Activated naive CD4-positive, alpha-beta T cell treated with anti-CD3 and anti-CD28 coated beads, Interleukin-2, amount 10 ng/mL, durations not matched to agents 7 days and 5 days (primary cell): ENCODE data around the gene PRAMEF14.
"Not testable (repeated sequence)": the region's sequence is repeated elsewhere in the genome, so short reads cannot be mapped to it uniquely, and the experiment has no call there.

Experiments used
- CTCF ChIA-PET: fragments of 350-600 bp; sonication (Branson Sonifier 250); formaldehyde crosslinking; loops from one replicate; lab custom pipeline; 2021; ENCODE audit warnings: antibody characterized with exemption; lab: Charles Lee
- DNase-seq: peaks from one replicate; pipeline ENCODE4 v3.0.0-alpha.2; 2020
- H3K27ac Mint-ChIP-seq: one replicate; pipeline ENCODE4 v1.8.0; 2021; ENCODE audit warnings: mild to moderate bottlenecking, moderate library complexity, mixed read lengths
- H3K27me3 Mint-ChIP-seq: one replicate; pipeline ENCODE4 v1.8.0; 2021; ENCODE audit warnings: mild to moderate bottlenecking, mixed read lengths
- H3K36me3 Mint-ChIP-seq: one replicate; pipeline ENCODE4 v1.8.0; 2021; ENCODE audit warnings: mixed read lengths
- H3K4me1 Mint-ChIP-seq: one replicate; pipeline ENCODE4 v1.8.0; 2021; ENCODE audit warnings: mixed read lengths
- H3K4me3 Mint-ChIP-seq: one replicate; pipeline ENCODE4 v1.8.0; 2021; ENCODE audit warnings: mild to moderate bottlenecking, moderate library complexity, mixed read lengths
- H3K9me3 Mint-ChIP-seq: one replicate; pipeline ENCODE4 v1.8.0; 2021; ENCODE audit warnings: mixed read lengths

Gene PRAMEF14, protein sequence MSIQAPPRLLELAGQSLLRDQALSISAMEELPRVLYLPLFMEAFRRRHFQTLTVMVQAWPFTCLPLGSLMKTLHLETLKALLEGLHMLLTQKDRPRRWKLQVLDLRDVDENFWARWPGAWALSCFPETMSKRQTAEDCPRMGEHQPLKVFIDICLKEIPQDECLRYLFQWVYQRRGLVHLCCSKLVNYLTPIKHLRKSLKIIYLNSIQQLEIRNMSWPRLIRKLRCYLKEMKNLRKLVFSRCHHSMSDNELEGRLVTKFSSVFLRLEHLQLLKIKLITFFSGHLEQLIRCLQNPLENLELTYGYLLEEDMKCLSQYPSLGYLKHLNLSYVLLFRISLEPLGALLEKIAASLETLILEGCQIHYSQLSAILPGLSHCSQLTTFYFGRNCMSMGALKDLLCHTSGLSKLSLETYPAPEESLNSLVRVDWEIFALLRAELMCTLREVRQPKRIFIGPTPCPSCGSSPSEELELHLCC

GRCh38 chr1:13347034-13347433 is at the start of gene PRAMEF14:
Gene PRAMEF14 (minus strand): TSS chr1:13347134. CDS start chr1:13345314, 1,820 bp downstream.
- H3K27me3 Mint-ChIP-seq, H3K27ac Mint-ChIP-seq, H3K4me3 Mint-ChIP-seq, H3K36me3 Mint-ChIP-seq, H3K9me3 Mint-ChIP-seq, DNase-seq, CTCF ChIA-PET, H3K4me1 Mint-ChIP-seq: not testable (repeated sequence)

DNA sequence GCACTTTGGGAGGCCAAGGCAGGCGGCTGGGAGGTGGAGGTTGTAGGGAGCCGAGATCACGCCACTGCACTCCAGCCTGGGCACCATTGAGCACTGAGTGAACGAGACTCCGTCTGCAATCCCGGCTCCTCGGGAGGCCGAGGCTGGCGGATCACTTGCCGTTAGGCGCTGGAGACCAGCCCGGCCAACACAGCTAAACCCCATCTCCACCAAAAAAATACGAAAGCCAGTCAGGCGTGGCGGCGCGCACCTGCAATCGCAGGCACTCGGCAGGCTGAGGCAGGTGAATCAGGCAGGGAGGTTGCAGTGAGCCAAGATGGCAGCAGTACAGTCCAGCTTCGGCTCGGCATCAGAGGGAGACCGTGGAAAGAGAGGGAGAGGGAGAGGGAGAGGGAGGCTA is 48.4 kb upstream of the PRAMEF14 start:
- CTCF ChIA-PET, DNase-seq, H3K36me3 Mint-ChIP-seq, H3K27ac Mint-ChIP-seq, H3K9me3 Mint-ChIP-seq, H3K27me3 Mint-ChIP-seq, H3K4me3 Mint-ChIP-seq, H3K4me1 Mint-ChIP-seq: not testable (repeated sequence)

DNA sequence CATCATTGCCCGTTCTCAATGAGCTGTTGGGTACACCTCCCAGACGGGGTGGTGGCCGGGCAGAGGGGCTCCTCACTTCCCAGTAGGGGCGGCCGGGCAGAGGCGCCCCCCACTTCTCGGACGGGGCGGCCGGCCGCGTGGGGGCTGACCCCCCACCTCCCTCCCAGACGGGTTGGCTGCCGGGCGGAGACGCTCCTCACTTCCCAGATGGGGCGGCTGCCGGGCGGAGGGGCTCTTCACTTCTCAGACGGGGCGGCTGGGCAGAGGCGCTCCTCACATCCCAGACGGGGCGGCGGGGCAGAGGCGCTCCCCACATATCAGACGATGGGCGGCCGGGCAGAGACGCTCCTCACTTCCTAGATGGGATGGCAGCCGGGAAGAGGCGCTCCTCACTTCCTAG is 47.8 kb upstream of the PRAMEF14 start:
- H3K27me3 Mint-ChIP-seq, H3K36me3 Mint-ChIP-seq, CTCF ChIA-PET, H3K4me3 Mint-ChIP-seq, H3K9me3 Mint-ChIP-seq, DNase-seq, H3K27ac Mint-ChIP-seq, H3K4me1 Mint-ChIP-seq: not testable (repeated sequence)

DNA sequence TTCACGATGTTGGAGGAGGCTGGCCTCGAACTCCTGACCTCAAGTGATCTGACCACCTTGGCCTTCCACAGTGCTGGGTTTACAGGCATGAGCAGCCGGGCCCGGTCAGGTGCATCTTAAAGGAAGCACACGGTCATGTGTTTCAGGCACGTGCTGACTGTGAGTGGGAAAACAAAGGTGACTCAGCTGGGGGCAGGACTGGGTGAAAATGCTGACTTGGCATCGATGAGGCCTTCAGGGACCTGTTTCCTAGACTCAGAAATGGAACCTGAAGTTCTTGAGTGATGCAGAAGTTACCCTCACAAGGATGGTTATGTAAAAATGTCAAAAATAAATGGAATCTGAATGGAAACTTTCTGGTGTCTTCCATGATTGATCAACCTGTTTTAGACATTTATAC is 46.1 kb upstream of the PRAMEF14 start:
- DNase-seq, H3K27me3 Mint-ChIP-seq, H3K9me3 Mint-ChIP-seq, CTCF ChIA-PET, H3K36me3 Mint-ChIP-seq, H3K27ac Mint-ChIP-seq, H3K4me3 Mint-ChIP-seq, H3K4me1 Mint-ChIP-seq: not testable (repeated sequence)

DNA sequence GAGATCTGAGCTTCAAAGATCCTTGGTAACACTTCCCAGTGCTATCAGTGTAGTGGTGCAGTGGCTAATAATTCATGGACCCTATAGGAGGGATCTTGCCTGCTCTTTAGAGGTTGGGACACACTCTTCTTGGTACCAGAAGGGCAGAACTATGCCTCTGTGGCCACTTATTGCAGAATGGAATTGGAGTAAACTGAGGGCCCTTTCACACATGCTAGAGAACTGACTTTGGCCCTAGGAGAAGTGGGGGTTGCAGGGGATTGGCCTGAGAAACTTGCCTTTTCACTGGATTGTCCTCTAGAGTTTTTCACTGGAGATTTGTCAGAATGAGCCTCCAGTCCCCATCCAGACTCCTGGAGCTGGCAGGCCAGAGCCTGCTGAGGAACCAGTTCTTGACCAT is 42.4 kb upstream of the PRAMEF14 start, which contains the start of gene PRAMEF17:
Gene PRAMEF17, plus strand, starts transcription at position 301 of the 400 bp plus-strand sequence. Its CDS starts 26 bp downstream, at position 327.
- DNase-seq, H3K36me3 Mint-ChIP-seq, CTCF ChIA-PET, H3K27ac Mint-ChIP-seq, H3K4me1 Mint-ChIP-seq, H3K4me3 Mint-ChIP-seq, H3K27me3 Mint-ChIP-seq, H3K9me3 Mint-ChIP-seq: not testable (repeated sequence)

DNA sequence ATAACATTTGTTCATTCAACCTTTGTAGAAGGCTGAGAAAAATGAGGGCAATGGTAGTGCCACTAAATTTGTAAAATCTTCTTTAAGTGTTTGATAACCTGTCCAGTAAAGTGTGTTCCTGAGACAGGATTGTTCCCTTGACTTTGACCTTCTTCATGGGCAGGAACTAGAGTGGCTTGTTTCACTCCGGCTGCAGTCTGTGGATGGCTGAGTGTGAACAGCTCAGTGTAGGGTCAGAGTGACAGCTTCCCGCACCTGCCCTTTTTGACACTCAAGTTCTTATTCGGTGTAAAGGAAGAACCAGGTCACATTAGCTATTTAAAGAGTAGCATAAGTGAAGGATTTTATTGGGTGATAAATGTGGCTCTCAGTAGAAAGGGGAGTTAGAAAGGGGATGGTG is 33.4 kb upstream of the PRAMEF14 start:
- DNase-seq, H3K4me3 Mint-ChIP-seq, H3K4me1 Mint-ChIP-seq, H3K36me3 Mint-ChIP-seq, H3K27ac Mint-ChIP-seq, H3K9me3 Mint-ChIP-seq, CTCF ChIA-PET, H3K27me3 Mint-ChIP-seq: not testable (repeated sequence)

DNA sequence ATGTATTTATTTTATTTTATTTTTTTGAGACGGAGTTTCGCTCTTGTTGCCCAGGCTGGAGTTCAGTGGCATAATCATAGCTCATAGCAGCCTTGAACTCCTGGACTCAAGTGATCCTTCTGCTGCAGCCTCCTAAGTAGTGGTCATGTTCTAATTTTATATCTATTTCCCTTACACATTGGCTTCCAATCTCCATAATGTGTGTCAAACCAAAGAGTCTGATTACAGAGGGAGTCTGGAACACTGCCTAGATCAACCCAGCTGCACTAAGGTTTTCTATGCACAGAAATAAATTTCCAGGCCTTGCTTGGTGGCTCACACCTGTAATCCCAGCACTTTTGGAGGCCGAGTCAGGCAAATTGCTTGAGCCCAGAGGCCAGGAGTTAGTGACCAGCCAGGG is 32.0 kb upstream of the PRAMEF14 start:
- H3K4me1 Mint-ChIP-seq, H3K4me3 Mint-ChIP-seq, H3K27ac Mint-ChIP-seq, H3K9me3 Mint-ChIP-seq, H3K27me3 Mint-ChIP-seq, CTCF ChIA-PET, DNase-seq, H3K36me3 Mint-ChIP-seq: not testable (repeated sequence)

DNA sequence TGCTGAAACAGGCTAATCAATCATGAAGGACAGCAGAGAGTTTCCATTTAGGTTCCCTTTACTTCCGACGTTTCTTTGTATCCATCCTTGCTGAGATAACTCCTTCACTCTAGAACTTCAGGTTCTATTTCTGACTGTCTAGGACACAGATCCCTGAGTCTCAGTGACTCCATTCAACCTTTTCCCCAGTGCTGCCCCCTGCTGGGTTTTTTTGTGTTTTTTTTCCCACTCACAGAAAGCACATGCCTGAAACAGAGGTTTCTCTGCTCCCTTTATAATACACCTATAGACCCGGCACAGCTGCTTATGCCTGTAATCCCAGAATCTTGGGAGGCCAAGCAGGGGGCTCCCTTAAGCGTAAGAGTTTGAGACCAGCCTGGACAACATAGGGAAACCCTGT is 21.6 kb upstream of the PRAMEF14 start:
- CTCF ChIA-PET, H3K36me3 Mint-ChIP-seq, H3K4me1 Mint-ChIP-seq, H3K27me3 Mint-ChIP-seq, H3K27ac Mint-ChIP-seq, H3K4me3 Mint-ChIP-seq, H3K9me3 Mint-ChIP-seq: not testable (repeated sequence)
- peak; percentile 29 for DNase-seq

- H3K27ac Mint-ChIP-seq, H3K9me3 Mint-ChIP-seq, CTCF ChIA-PET, DNase-seq, H3K4me3 Mint-ChIP-seq, H3K36me3 Mint-ChIP-seq, H3K27me3 Mint-ChIP-seq, H3K4me1 Mint-ChIP-seq: not testable (repeated sequence)
These were observed 19.6 kb upstream of the PRAMEF14 start for GRCh38 chr1:13366536-13366935.

- CTCF ChIA-PET, H3K9me3 Mint-ChIP-seq: not testable (repeated sequence)
These were observed 18.0 kb upstream of the PRAMEF14 start for GRCh38 chr1:13364928-13365327.

GRCh38 chr1:13362364-13362763 is 15.4 kb upstream of the PRAMEF14 start:
- not testable (repeated sequence) for H3K27ac Mint-ChIP-seq

More at GRCh38 chr1:13364928-13365327, 18.0 kb upstream of the PRAMEF14 start:
- DNase-seq, H3K36me3 Mint-ChIP-seq, H3K27ac Mint-ChIP-seq, H3K27me3 Mint-ChIP-seq, H3K4me1 Mint-ChIP-seq, H3K4me3 Mint-ChIP-seq: not testable (repeated sequence)

GRCh38 chr1:13356774-13357173 is 9.8 kb upstream of the PRAMEF14 start:
- H3K27ac Mint-ChIP-seq, H3K4me1 Mint-ChIP-seq, H3K4me3 Mint-ChIP-seq, H3K36me3 Mint-ChIP-seq, H3K27me3 Mint-ChIP-seq, CTCF ChIA-PET: not testable (repeated sequence)
- peaks cover 11% of the 10 kb centered on the region for H3K9me3 Mint-ChIP-seq
- DNase-seq: peak; percentile 36

More at GRCh38 chr1:13362364-13362763, 15.4 kb upstream of the PRAMEF14 start:
- DNase-seq, H3K4me3 Mint-ChIP-seq, H3K9me3 Mint-ChIP-seq, CTCF ChIA-PET, H3K27me3 Mint-ChIP-seq, H3K4me1 Mint-ChIP-seq, H3K36me3 Mint-ChIP-seq: not testable (repeated sequence)

DNA sequence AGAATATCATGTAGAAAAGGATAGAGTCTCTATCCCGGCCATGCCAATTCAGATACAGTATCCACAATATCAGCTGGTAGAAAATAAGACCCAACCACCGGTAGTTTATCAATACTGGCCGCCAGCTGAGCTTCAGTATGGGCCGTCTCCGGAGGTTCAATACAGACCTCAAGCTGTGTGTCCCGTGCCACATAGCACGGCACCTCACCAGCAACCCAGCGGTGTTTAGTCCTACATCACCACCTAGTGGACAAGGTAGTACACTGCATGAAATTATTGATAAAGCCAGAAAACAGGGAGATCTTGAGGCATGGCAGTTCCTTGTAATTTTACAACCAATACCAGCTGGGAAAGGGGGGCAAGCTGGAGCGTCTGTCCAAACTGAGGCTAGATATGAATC is 7.5 kb upstream of the PRAMEF14 start:
- not testable (repeated sequence) for H3K4me1 Mint-ChIP-seq

GRCh38 chr1:13353476-13353875 is 6.5 kb upstream of the PRAMEF14 start:
- H3K4me1 Mint-ChIP-seq, DNase-seq, H3K27ac Mint-ChIP-seq, CTCF ChIA-PET, H3K4me3 Mint-ChIP-seq, H3K27me3 Mint-ChIP-seq, H3K36me3 Mint-ChIP-seq: not testable (repeated sequence)
- peaks cover 11% of the 10 kb centered on the region for H3K9me3 Mint-ChIP-seq

More for the DNA sequence above, 7.5 kb upstream of the PRAMEF14 start:
- H3K9me3 Mint-ChIP-seq: peaks cover 11% of the 10 kb centered on the region
- H3K27ac Mint-ChIP-seq, H3K27me3 Mint-ChIP-seq, H3K4me3 Mint-ChIP-seq, H3K36me3 Mint-ChIP-seq, CTCF ChIA-PET, DNase-seq: not testable (repeated sequence)

DNA sequence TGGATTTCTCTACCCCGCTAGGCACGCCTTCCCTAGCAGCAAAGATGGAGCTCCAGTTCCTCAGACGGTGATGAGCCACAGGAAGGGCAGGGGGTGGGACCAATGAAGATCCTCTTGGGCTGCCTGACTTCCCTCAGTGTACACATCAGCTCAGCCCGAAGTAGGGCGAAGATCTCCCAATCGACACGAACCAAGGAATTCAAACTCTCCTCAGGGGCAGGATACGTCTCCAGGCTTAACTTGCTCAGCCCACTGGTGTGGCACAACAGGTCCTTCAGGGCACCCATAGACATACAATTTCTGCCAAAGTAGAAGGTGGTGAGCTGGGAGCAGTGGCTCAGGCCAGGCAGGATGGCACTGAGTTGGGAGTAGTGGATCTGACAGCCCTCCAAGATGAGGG is 4.4 kb downstream of the PRAMEF14 start:
- CTCF ChIA-PET, H3K36me3 Mint-ChIP-seq, DNase-seq, H3K27me3 Mint-ChIP-seq, H3K27ac Mint-ChIP-seq, H3K4me3 Mint-ChIP-seq, H3K4me1 Mint-ChIP-seq, H3K9me3 Mint-ChIP-seq: not testable (repeated sequence)
